H1 (cell line): Measurements from ENCODE around the gene PMEPA1. TPM values are rescaled to one million over a fixed set of nuclear protein-coding genes. Genes with fewer than 3 reads are reported as not detected.

Experiments
- CTCF ChIA-PET: fragments of 300-600 bp; sonication (Branson Sonifier 250); formaldehyde crosslinking; loops from one replicate; lab custom pipeline; 2021; ENCODE audit not compliant: partially characterized antibody; lab: Charles Lee
- POLR2A ChIA-PET: fragments of 300-600 bp; sonication (Branson Sonifier 250); formaldehyde crosslinking; loops from one replicate; lab custom pipeline; 2021; ENCODE audit warnings: inconsistent platforms; ENCODE audit not compliant: partially characterized antibody; lab: Charles Lee
- DNase-seq, 2 experiments: peaks; one replicate each; pipeline versions ENCODE4 v3.0.0 to v3.0.0-alpha.2; 2010 to 2022; ENCODE audit warnings: low spot score in 2 of 2, low read depth in 1 of 2, mixed read lengths in 1 of 2
- FAIRE-seq: peaks from 2 replicates; lab custom pipeline; 2011; peaks lifted over from hg19 to GRCh38; lab: Jason Lieb, UNC
- H2AFZ ChIP-seq: 2 replicates; pipeline ENCODE4 v1.8.1; 2012; ENCODE audit warnings: low read length, inconsistent platforms
- H2AK5ac ChIP-seq: 2 replicates; pipeline ENCODE4 v1.6.1; 2013; ENCODE audit warnings: low read depth, low read length
- H2BK120ac ChIP-seq: replicated peaks from 2 replicates; pipeline ENCODE3; 2013; ENCODE audit warnings: low read depth, low read length, inconsistent platforms
- H2BK12ac ChIP-seq: 2 replicates; pipeline ENCODE4 v1.6.1; 2013; ENCODE audit warnings: low read depth, low read length
- H2BK15ac ChIP-seq: 2 replicates; pipeline ENCODE4 v1.6.1; 2013; ENCODE audit warnings: low read length
- H2BK20ac ChIP-seq: 2 replicates; pipeline ENCODE4 v1.6.1; 2013; ENCODE audit warnings: low read length
- H2BK5ac ChIP-seq: 2 replicates; pipeline ENCODE4 v1.6.1; 2013; ENCODE audit warnings: low read depth, low read length
- H3K14ac ChIP-seq: 2 replicates; pipeline ENCODE4 v1.6.1; 2013; ENCODE audit warnings: inconsistent platforms; ENCODE audit not compliant: insufficient read length
- H3K18ac ChIP-seq: 2 replicates; pipeline ENCODE4 v1.6.1; 2013; ENCODE audit warnings: low read length; ENCODE audit errors: extremely low read depth
- H3K23ac ChIP-seq: 2 replicates; pipeline ENCODE4 v1.6.1; 2013; ENCODE audit warnings: inconsistent platforms; ENCODE audit not compliant: insufficient read length
- H3K23me2 ChIP-seq: 2 replicates; pipeline ENCODE4 v1.6.1; 2013; ENCODE audit warnings: low read depth, low read length
- H3K27ac ChIP-seq: 2 replicates; pipeline ENCODE4 v1.6.1; 2011; ENCODE audit warnings: low read depth, low read length, inconsistent platforms
- H3K27me3 ChIP-seq, 4 experiments: replicated peaks in 1 of 4; 1 replicate in 1 of 4; 2 replicates in 3 of 4; pipeline versions ENCODE4 v1.6.1 to v1.8.1; 2011 to 2013; ENCODE audit warnings: low read length in 3 of 4, mild to moderate bottlenecking in 3 of 4, inconsistent platforms in 2 of 4, mixed read lengths in 2 of 4, moderate library complexity in 1 of 4; ENCODE audit not compliant: control insufficient read depth in 3 of 4, insufficient read depth in 3 of 4; ENCODE audit errors: extremely low read depth in 1 of 4
- H3K36me3 ChIP-seq, 4 experiments: 2 replicates each; pipeline versions ENCODE4 v1.6.1 to v1.8.1; 2011 to 2013; ENCODE audit warnings: mild to moderate bottlenecking in 4 of 4, low read length in 3 of 4, moderate library complexity in 2 of 4, control low read depth in 1 of 4, inconsistent platforms in 1 of 4; ENCODE audit not compliant: insufficient read depth in 4 of 4, control insufficient read depth in 2 of 4
- H3K4ac ChIP-seq: replicated peaks from 2 replicates; pipeline ENCODE3; 2013; ENCODE audit warnings: low read length, low read depth, mixed read lengths, inconsistent platforms; ENCODE audit not compliant: insufficient read length
- H3K4me1 ChIP-seq, 4 experiments: replicated peaks in 1 of 4; 1 replicate in 1 of 4; 2 replicates in 3 of 4; pipeline versions ENCODE4 v1.6.1 to v1.8.1; 2011 to 2013; ENCODE audit warnings: low read length in 3 of 4, inconsistent platforms in 2 of 4, mixed read lengths in 1 of 4; ENCODE audit not compliant: insufficient read depth in 4 of 4, control insufficient read depth in 3 of 4
- H3K4me2 ChIP-seq, 2 experiments: 2 replicates each; pipeline versions ENCODE4 v1.6.1 to v1.8.1; 2011 to 2013; ENCODE audit warnings: low read depth in 2 of 2, low read length in 2 of 2, control low read depth in 1 of 2, inconsistent platforms in 1 of 2, mild to moderate bottlenecking in 1 of 2; ENCODE audit not compliant: insufficient read depth in 1 of 2
- H3K4me3 ChIP-seq, 4 experiments: fragments of 200-600, 300-600 bp in 1 of 4; sonication (generic), shearing (Covaris generic), sonication (Bioruptor Twin) in 1 of 4; 2 replicates each; pipeline versions ENCODE4 v1.5.1 to v1.8.1; 2011 to 2016; ENCODE audit warnings: low read length in 4 of 4, low read depth in 3 of 4, control low read depth in 2 of 4, inconsistent platforms in 2 of 4, mild to moderate bottlenecking in 2 of 4, mixed read lengths in 1 of 4, moderate library complexity in 1 of 4; ENCODE audit not compliant: insufficient read depth in 2 of 4; ENCODE audit errors: extremely low read depth in 1 of 4
- H3K56ac ChIP-seq: replicated peaks from 2 replicates; pipeline ENCODE3; 2013; ENCODE audit warnings: low read depth, mild to moderate bottlenecking, mixed read lengths, low read length, inconsistent platforms; ENCODE audit not compliant: insufficient read length
- H3K79me1 ChIP-seq: 2 replicates; pipeline ENCODE4 v1.6.1; 2013; ENCODE audit warnings: low read depth, low read length, control low read depth
- H3K79me2 ChIP-seq, 2 experiments: 2 replicates each; pipeline versions ENCODE4 v1.6.1 to v1.8.1; 2012 to 2013; ENCODE audit warnings: low read length in 2 of 2, mild to moderate bottlenecking in 2 of 2, inconsistent platforms in 1 of 2; ENCODE audit not compliant: insufficient read depth in 2 of 2, control insufficient read depth in 1 of 2
- H3K9ac ChIP-seq, 4 experiments: replicated peaks in 1 of 4; 1 replicate in 1 of 4; 2 replicates in 3 of 4; pipeline versions ENCODE4 v1.6.1 to v1.8.1; 2011 to 2013; ENCODE audit warnings: low read depth in 3 of 4, low read length in 3 of 4, control low read depth in 2 of 4, mild to moderate bottlenecking in 2 of 4, moderate library complexity in 2 of 4, inconsistent platforms in 1 of 4; ENCODE audit errors: extremely low read depth in 1 of 4
- H3K9me3 ChIP-seq, 2 experiments: 2 replicates each; pipeline versions ENCODE4 v1.6.1 to v1.8.1; 2012 to 2013; ENCODE audit warnings: mild to moderate bottlenecking in 2 of 2, moderate library complexity in 2 of 2, control low read depth in 1 of 2, inconsistent platforms in 1 of 2, low read depth in 1 of 2, low read length in 1 of 2, mixed read lengths in 1 of 2; ENCODE audit not compliant: insufficient read depth in 2 of 2
- H4K20me1 ChIP-seq, 2 experiments: replicated peaks in 1 of 2; 2 replicates each; pipeline versions ENCODE3 to v1.8.1; 2011 to 2013; ENCODE audit warnings: inconsistent platforms in 2 of 2, low read length in 2 of 2, mild to moderate bottlenecking in 1 of 2; ENCODE audit not compliant: insufficient read depth in 2 of 2, control insufficient read depth in 1 of 2
- H4K5ac ChIP-seq: 2 replicates; pipeline ENCODE4 v1.6.1; 2013; ENCODE audit warnings: low read length, low read depth, mixed read lengths, inconsistent platforms; ENCODE audit not compliant: insufficient read length
- H4K8ac ChIP-seq: 2 replicates; pipeline ENCODE4 v1.8.0; 2013; ENCODE audit warnings: mild to moderate bottlenecking, moderate library complexity, low read length, inconsistent platforms; ENCODE audit not compliant: insufficient read depth; ENCODE audit errors: extremely low read depth
- H4K91ac ChIP-seq: replicated peaks from 2 replicates; pipeline ENCODE3; 2013; ENCODE audit warnings: low read length, mixed read lengths, inconsistent platforms; ENCODE audit not compliant: insufficient read length
- ATF2 ChIP-seq: IDR thresholded peaks from 2 replicates; pipeline ENCODE4 v1.6.1; 2012; ENCODE audit warnings: low read length, inconsistent platforms
- BACH1 ChIP-seq: IDR thresholded peaks from 2 replicates; pipeline ENCODE4 v1.6.1; 2012; ENCODE audit warnings: low read length, improper control_type of control experiment
- CBX8 ChIP-seq: fragments of 300-800, 300-1000 bp; sonication (generic); IDR thresholded peaks from 2 replicates; pipeline ENCODE4 v1.7.1; 2016; ENCODE audit warnings: low read depth, low read length, borderline replicate concordance
- EP300 ChIP-seq, 2 experiments: IDR thresholded peaks; 1 replicate in 1 of 2; 2 replicates in 1 of 2; pipeline ENCODE4 v1.6.1; 2011 to 2012; ENCODE audit warnings: low read depth in 2 of 2, low read length in 2 of 2, mild to moderate bottlenecking in 2 of 2, borderline replicate concordance in 1 of 2, inconsistent platforms in 1 of 2, moderate library complexity in 1 of 2
- GABPA ChIP-seq: IDR thresholded peaks from 2 replicates; pipeline ENCODE4 v1.6.1; 2011; ENCODE audit warnings: mild to moderate bottlenecking, low read length, moderate library complexity, borderline replicate concordance; ENCODE audit not compliant: insufficient read depth
- JUN ChIP-seq: IDR thresholded peaks from 2 replicates; pipeline ENCODE4 v1.6.1; 2011; ENCODE audit warnings: low read depth, mild to moderate bottlenecking, improper control_type of control experiment, low read length
- POLR2A ChIP-seq, 2 experiments: IDR thresholded peaks; 1 replicate in 1 of 2; 2 replicates in 1 of 2; pipeline ENCODE4 v1.6.1; 2011; ENCODE audit warnings: low read depth in 2 of 2, low read length in 2 of 2, mild to moderate bottlenecking in 2 of 2; ENCODE audit errors: control extremely low read depth in 1 of 2
- POU5F1 ChIP-seq: IDR thresholded peaks from 2 replicates; pipeline ENCODE4 v1.6.1; 2011; ENCODE audit warnings: low read depth, mild to moderate bottlenecking, low read length, moderate library complexity
- SIN3A ChIP-seq, 2 experiments: IDR thresholded peaks in 1 of 2; conservative IDR thresholded peaks in 1 of 2; 2 replicates each; pipeline ENCODE4 v1.6.1; 2011 to 2012; ENCODE audit warnings: low read length in 2 of 2, improper control_type of control experiment in 1 of 2, low read depth in 1 of 2, mild to moderate bottlenecking in 1 of 2
- SRF ChIP-seq: IDR thresholded peaks from 2 replicates; pipeline ENCODE4 v1.6.1; 2011; ENCODE audit warnings: mild to moderate bottlenecking, low read depth, low read length, moderate library complexity
- TAF7 ChIP-seq: optimal IDR thresholded peaks from 2 replicates; pipeline ENCODE3; 2011; ENCODE audit warnings: low read depth, mild to moderate bottlenecking, inconsistent platforms, low read length, moderate library complexity, borderline replicate concordance
- WGBS, 2 experiments: shearing (Covaris generic) in 1 of 2; methylation state at CpG; one replicate each; pipeline versions ENCODE4 v1.1.6 to v1.1.7; 2013 to 2015; ENCODE audit warnings: low lambda C conversion rate in 2 of 2, mixed read lengths in 2 of 2, inconsistent platforms in 1 of 2, low coverage in 1 of 2, missing lambda C conversion rate in 1 of 2; ENCODE audit not compliant: insufficient replicate concordance in 2 of 2, insufficient coverage in 1 of 2, insufficient read length in 1 of 2; ENCODE audit errors: extremely low coverage in 1 of 2, missing lambda C conversion rate in 1 of 2; 5-methylcytosine and 5-hydroxymethylcytosine counted together
- polyA plus RNA-seq, 7 experiments: library from polyadenylated mRNA; depleted of rRNA in 3 of 7; stranded (reverse) in 5 of 7; unstranded in 2 of 7; fragments of >200 nt in 5 of 7; fragments of 200-250 nt in 2 of 7; gene quantifications; 1 replicate in 5 of 7; 2 replicates in 1 of 7; 4 replicates in 1 of 7; pipeline versions ENCODE4 v1.2.1 to v1.2.3, GENCODE V29; 2011 to 2013; ENCODE audit warnings: missing spikeins in 2 of 7, mixed read lengths in 2 of 7
- total RNA-seq: library from RNA; stranded (reverse); fragmentation: NEBNext Ultra II Directional; extraction: Animal tissue kit (Norgen Biotek cat#: 25700); gene quantifications from 2 replicates; pipeline ENCODE4 v1.2.1, GENCODE V29; 2021

PMEPA1 gene
- total and polyA plus RNA-seq, 2 of the 8 experiments (the other 6 are each of a cell fraction or from before 2014, with no cell fraction given) = 12.7 to 20.5 TPM

DNA sequence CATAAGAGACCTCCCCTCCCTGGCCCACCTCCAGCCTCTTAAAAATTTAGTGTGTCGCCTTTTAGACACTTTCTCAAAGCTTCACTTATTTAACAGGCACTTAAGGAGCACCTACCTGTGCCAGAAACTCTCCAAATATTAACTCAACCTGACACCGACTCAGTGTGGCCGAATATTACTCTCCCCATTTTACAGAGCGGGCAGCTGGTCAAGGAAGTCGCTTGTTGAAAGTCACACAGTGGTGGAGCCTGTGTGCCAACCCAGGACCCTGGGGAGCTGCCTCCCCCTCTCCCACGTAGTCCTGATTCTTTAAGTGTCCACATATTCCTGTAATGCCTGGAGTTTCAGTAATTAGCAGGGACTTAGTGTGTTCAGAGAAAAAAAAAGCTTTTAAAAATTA lies 1.0 kb upstream of the PMEPA1 start:
- Histone ChIP-seq H2BK15ac (no peak overlapping the region), H2BK12ac (peak overlapping the region; percentile 75; the same call in 1 of the 2 replicates), H4K5ac (no peak overlapping the region), H2AFZ (no peak overlapping the region), H3K23me2 (peaks cover 9% of the 10 kb centered on the region), H3K56ac (no peak overlapping the region), H2BK120ac (no peak overlapping the region), H3K18ac (0 out of 2 replicates have a peak overlapping the region, but pooled peaks have one; percentile 32), H3K23ac (no peak overlapping the region), H4K20me1 (peaks cover 19 to 20% of the 10 kb centered on the region in 2 experiments), H2AK5ac (no peak overlapping the region), H3K4me2 (peak overlapping the region; percentile 80 to 92), H3K9ac (no peak overlapping the region; a peak in 1 of 7 replicates), H3K27me3 (peaks cover 0 to 18% (median 10%) of the 10 kb centered on the region in 4 experiments; a peak in 5 of 7 replicates), H3K36me3 (no peaks in the 10 kb centered on the region), H3K4me1 (peaks cover 0 to 24% (median 13%) of the 10 kb centered on the region in 4 experiments; a peak in 5 of 7 replicates), H2BK5ac (0 out of 2 replicates have a peak overlapping the region, but pooled peaks have one; percentile 52), H3K14ac (no peak overlapping the region), H4K91ac (no peak overlapping the region), H3K79me1 (no peaks in the 10 kb centered on the region; the same call in 1 of the 2 replicates), H3K4me3 (peak overlapping the region; percentile 71 to 83 (median 82); a peak in 6 of 8 replicates), H4K8ac (no peak overlapping the region), H3K4ac (no peak overlapping the region), H3K79me2 (peaks cover 11 to 31% of the 10 kb centered on the region in 2 experiments), H2BK20ac (no peak overlapping the region), H3K27ac (no peak overlapping the region), H3K9me3 (no peaks in the 10 kb centered on the region)
- POLR2A ChIA-PET = interaction anchor here (0.8 to 6.8 kb wide), 16 partner anchors 10 to 321 kb away, joined by 3 to 59 read pairs (median 4); no protein-coding TSS in a partner anchor
- TF ChIP-seq JUN = no peak
- no peak for TF ChIP-seq TAF7
- no peak for TF ChIP-seq BACH1
- no peak for TF ChIP-seq SRF
- no peak for TF ChIP-seq SIN3A (conservative IDR thresholded peaks at IDR 0.05 in 1 of 2, IDR thresholded peaks at IDR 0.05 in 1 of 2; ENCODE audit: low read depth in 1 of 2, low read length in 2 of 2)
- no peak for TF ChIP-seq POLR2A (IDR thresholded peaks at IDR 0.05; ENCODE audit: control extremely low read depth in 1 of 2, low read depth in 2 of 2, low read length in 2 of 2)
- no peak for TF ChIP-seq GABPA
- no peak for TF ChIP-seq ATF2
- TF ChIP-seq CBX8 = no peak
- no peak for TF ChIP-seq POU5F1
- no peak for TF ChIP-seq EP300 (IDR thresholded peaks at IDR 0.05; ENCODE audit: borderline replicate concordance in 1 of 2, low read depth in 2 of 2, low read length in 2 of 2)
- DNase-seq (no peak), FAIRE-seq (no peak)
- WGBS, 2 experiments = 40% methylated on average over 6 of the region's 6 CpGs; no CpG with 5 or more reads in 1 of the 2 experiments
- CTCF ChIA-PET = interaction anchor here (0.6 to 1.2 kb wide), 6 partner anchors 12 to 194 kb away, joined by 3 to 4 read pairs (median 3); no protein-coding TSS in a partner anchor
